ENCODE results near the gene MS4A7. TPM values are rescaled to one million over a fixed set of nuclear protein-coding genes. Genes with fewer than 3 reads are reported as not detected.
"Not testable (repeated sequence)": the region's sequence is repeated elsewhere in the genome, so short reads cannot be mapped to it uniquely, and the experiment has no call there.

MS4A7 gene
- total RNA-seq, 4 donors from 2014 or later, result 20.3 to 30.7 (median 25.6) TPM

GRCh38 chr11:60362241-60362640 lies 16.1 kb upstream of the MS4A7 start:
- Histone ChIP-seq H3K36me3 (no peaks in the 10 kb centered on the region), H3K4me3 (no peak overlapping the region), H3K27me3 (peaks cover 0 to 12% (median 2%) of the 10 kb centered on the region in 4 donors), H3K27ac (replicated peaks in 1 of 4) (no peak overlapping the region), H3K4me1 (no peaks in the 10 kb centered on the region), H3K9me3 (peaks cover 0 to 4% (median 0%) of the 10 kb centered on the region in 4 donors)
- 38% methylated on average over 1 of the region's 1 CpG for WGBS
- no peak for DNase-seq (ENCODE audit: extremely low spot score)
- intact Hi-C loops (cut with DNase I), result no loop called here
- no peak for TF ChIP-seq EP300 (IDR thresholded peaks at IDR 0.05)
- TF ChIP-seq, protein P1, sequence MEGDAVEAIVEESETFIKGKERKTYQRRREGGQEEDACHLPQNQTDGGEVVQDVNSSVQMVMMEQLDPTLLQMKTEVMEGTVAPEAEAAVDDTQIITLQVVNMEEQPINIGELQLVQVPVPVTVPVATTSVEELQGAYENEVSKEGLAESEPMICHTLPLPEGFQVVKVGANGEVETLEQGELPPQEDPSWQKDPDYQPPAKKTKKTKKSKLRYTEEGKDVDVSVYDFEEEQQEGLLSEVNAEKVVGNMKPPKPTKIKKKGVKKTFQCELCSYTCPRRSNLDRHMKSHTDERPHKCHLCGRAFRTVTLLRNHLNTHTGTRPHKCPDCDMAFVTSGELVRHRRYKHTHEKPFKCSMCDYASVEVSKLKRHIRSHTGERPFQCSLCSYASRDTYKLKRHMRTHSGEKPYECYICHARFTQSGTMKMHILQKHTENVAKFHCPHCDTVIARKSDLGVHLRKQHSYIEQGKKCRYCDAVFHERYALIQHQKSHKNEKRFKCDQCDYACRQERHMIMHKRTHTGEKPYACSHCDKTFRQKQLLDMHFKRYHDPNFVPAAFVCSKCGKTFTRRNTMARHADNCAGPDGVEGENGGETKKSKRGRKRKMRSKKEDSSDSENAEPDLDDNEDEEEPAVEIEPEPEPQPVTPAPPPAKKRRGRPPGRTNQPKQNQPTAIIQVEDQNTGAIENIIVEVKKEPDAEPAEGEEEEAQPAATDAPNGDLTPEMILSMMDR (IDR thresholded peaks at IDR 0.05), result no peak
- no peak for TF ChIP-seq POLR2A (IDR thresholded peaks at IDR 0.05; ENCODE audit: low read depth)

DNA sequence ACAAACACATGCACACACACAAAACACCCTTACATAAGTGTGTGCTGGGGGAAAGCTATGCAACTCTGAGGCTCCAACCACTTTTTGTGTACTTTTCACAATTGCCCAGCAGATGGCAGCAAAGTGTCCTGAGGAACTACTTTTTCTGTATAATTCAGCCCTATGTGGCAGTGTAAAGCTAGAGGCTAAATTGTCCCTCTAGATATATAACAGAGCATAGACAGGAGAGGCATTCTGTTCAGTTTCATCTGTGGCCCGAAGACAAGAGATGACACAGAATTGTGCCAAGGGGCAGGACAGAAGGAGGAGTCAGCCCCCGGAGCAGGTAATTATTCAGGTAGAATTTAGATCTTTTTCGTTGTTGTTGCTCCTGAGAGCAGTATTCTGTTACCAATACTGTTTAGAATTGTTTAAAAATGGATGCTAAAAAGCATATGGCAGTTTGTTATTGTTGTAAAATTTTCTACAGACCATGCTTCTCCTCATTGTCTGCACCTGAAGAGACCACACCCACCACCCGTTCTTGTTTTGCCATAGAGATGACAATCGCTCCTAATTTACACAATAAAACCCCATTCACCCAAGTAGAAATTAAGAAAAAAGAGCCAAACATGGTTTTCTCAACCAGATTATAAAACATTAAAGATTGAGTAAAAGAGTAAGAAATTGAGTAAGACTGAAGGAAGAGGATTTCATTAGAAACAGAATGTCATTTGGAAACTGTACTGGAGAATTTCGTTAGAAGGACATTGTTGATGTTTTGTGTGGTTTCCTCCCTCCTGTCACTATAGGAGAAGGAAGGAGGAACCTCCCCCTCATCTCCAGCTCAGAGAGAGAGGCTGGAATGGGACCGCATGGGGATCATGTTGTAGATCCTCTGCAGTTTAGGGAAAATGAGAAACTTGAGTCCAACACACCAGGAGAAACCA lies 14.5 kb upstream of the MS4A7 start:
- no peaks in the 10 kb centered on the region for H3K4me1 ChIP-seq
- peak overlapping the region in 1 of 4 donors; percentile 19 for H3K27ac ChIP-seq (replicated peaks in 1 of 4)
- 49% methylated on average over 7 of the region's 7 CpGs for WGBS
- no peak for DNase-seq (ENCODE audit: extremely low spot score)
- intact Hi-C loops (cut with DNase I), result no loop called here
- H3K27me3 ChIP-seq, result peaks cover 0 to 12% (median 2%) of the 10 kb centered on the region in 4 donors
- TF ChIP-seq, protein P1 (IDR thresholded peaks at IDR 0.05), result peak; percentile 50 to 71 (median 53)
- TF ChIP-seq POLR2AphosphoS5 (IDR thresholded peaks at IDR 0.05), result no peak
- no peak for TF ChIP-seq POLR2A (IDR thresholded peaks at IDR 0.05; ENCODE audit: low read depth)
- no peak overlapping the region for H3K4me3 ChIP-seq
- H3K36me3 ChIP-seq, result no peaks in the 10 kb centered on the region
- peaks cover 0 to 4% (median 0%) of the 10 kb centered on the region in 4 donors for H3K9me3 ChIP-seq

DNA sequence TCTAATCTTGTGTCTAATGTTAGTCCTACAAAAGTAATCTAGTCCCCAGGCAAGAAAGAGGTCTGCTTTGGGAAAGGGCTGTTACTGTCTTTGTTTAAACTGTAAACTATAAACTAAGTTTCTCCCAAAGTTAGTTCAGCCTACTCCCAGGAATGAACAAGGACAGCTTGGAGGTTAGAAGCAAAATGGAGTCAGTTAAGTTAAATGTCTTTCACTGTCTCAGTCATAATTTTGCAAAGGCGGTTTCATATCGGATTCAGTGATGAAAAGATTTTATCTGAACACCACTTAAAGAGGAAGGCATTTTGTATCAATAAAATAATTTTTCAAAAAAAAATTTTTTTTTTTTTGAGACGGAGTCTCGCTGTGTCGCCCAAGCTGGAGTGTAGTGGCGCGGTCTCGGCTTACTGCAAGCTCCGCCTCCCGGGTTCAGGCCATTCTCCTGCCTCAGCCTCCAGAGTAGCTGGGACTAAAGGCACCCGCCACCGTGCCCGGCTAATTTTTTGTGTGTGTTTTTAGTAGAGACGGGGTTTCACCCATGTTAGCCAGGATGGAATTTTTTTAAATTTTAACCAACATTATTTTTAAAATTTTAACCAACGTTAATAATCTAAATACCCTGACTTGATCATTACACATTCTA lies 11.9 kb upstream of the MS4A7 start:
- WGBS, result 83% methylated on average over 15 of the region's 15 CpGs
- DNase-seq (ENCODE audit: extremely low spot score); H3K4me3 ChIP-seq; H3K4me1 ChIP-seq; H3K36me3 ChIP-seq; intact Hi-C loops (cut with DNase I); H3K27ac ChIP-seq (replicated peaks in 1 of 4); H3K9me3 ChIP-seq: not testable (repeated sequence)
- peaks cover 0 to 12% (median 2%) of the 10 kb centered on the region in 4 donors for H3K27me3 ChIP-seq

DNA sequence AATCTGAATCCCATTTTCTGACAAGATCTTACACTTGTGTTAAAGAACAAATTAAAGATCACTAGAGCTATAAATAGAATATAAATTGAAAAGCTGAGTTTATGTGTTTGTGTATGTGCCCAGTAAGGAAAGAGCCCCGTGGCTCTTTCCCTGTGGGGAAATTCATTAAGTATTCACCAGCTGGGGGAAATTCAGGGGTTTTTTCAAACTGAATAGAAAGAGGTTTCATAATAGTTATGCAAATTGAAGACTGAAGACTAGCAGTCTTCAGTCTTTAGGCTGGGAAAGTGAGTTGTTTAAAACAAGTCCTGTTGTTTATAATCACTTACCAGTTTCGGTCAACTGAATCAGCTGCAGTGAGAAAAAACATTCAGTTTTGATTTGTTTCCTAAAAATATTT lies 11.3 kb upstream of the MS4A7 start:
- no peaks in the 10 kb centered on the region for H3K4me1 ChIP-seq
- H3K4me3 ChIP-seq, result no peak overlapping the region
- TF ChIP-seq, protein P1 (IDR thresholded peaks at IDR 0.05), result no peak
- TF ChIP-seq EP300 (IDR thresholded peaks at IDR 0.05) (no peak), POLR2AphosphoS5 (IDR thresholded peaks at IDR 0.05) (no peak), POLR2A (IDR thresholded peaks at IDR 0.05; ENCODE audit: low read depth) (no peak)
- no peak overlapping the region for H3K27ac ChIP-seq (replicated peaks in 1 of 4)
- DNase-seq (ENCODE audit: extremely low spot score), result no peak
- intact Hi-C loops (cut with DNase I), result no loop called here
- H3K27me3 ChIP-seq, result peaks cover 0 to 12% (median 2%) of the 10 kb centered on the region in 4 donors
- H3K9me3 ChIP-seq, result no peaks in the 10 kb centered on the region
- 49% methylated on average over 2 of the region's 2 CpGs for WGBS
- no peaks in the 10 kb centered on the region for H3K36me3 ChIP-seq

GRCh38 chr11:60367896-60368295 lies 10.4 kb upstream of the MS4A7 start:
- WGBS, result 95% methylated on average over 19 of the region's 19 CpGs
- intact Hi-C loops (cut with DNase I), result no loop called here
- Histone ChIP-seq H3K9me3 (no peaks in the 10 kb centered on the region), H3K36me3 (no peaks in the 10 kb centered on the region), H3K4me3 (no peak overlapping the region), H3K4me1 (no peaks in the 10 kb centered on the region), H3K27me3 (peaks cover 0 to 10% (median 2%) of the 10 kb centered on the region in 4 donors), H3K27ac (replicated peaks in 1 of 4) (no peak overlapping the region)
- TF ChIP-seq POLR2AphosphoS5 (IDR thresholded peaks at IDR 0.05), result no peak
- no peak for TF ChIP-seq POLR2A (IDR thresholded peaks at IDR 0.05; ENCODE audit: low read depth)
- TF ChIP-seq EP300 (IDR thresholded peaks at IDR 0.05), result no peak
- TF ChIP-seq, protein P1 (IDR thresholded peaks at IDR 0.05), result no peak
- no peak for DNase-seq (ENCODE audit: extremely low spot score)

Data from esophagus muscularis mucosa (tissue), 4 donors.